Brain microvascular endothelial cell (primary cell): ENCODE data around the gene NPLOC4.

Experiments
- DNase-seq: peaks from one replicate; pipeline ENCODE4 v3.0.0-alpha.2; 2020
- H3K27ac ChIP-seq: fragments of 250-450 bp; sonication (Bioruptor Pico); 2 replicates; pipeline ENCODE4 v1.5.1; 2020; ENCODE audit warnings: mild to moderate bottlenecking, moderate library complexity
- H3K27me3 ChIP-seq: fragments of 250-450 bp; sonication (Bioruptor Pico); replicated peaks from 2 replicates; pipeline ENCODE4 v1.5.1; 2020; ENCODE audit warnings: mild to moderate bottlenecking
- H3K36me3 ChIP-seq: fragments of 250-450 bp; sonication (Bioruptor Pico); replicated peaks from 2 replicates; pipeline ENCODE4 v1.5.1; 2020; ENCODE audit warnings: mild to moderate bottlenecking
- H3K4me3 ChIP-seq: 2 replicates; pipeline ENCODE4 v1.5.1; 2011; ENCODE audit warnings: low read depth, mild to moderate bottlenecking, control low read depth, low read length, moderate library complexity
- in situ Hi-C: cut with HindIII; loops from 2 replicates; pipeline ENCODE4 v1.10.0; 2017; ENCODE audit warnings: low sequenced_read_pairs, low pct_ligation_motif_present
- TF ChIP-seq, protein P1 (sequence below): IDR thresholded peaks from 2 replicates; pipeline ENCODE4 v1.5.1; 2011; ENCODE audit warnings: low read depth, mild to moderate bottlenecking, moderate library complexity, low read length, control low read depth, inconsistent platforms; ENCODE audit errors: missing control alignments

NPLOC4 gene

DNA sequence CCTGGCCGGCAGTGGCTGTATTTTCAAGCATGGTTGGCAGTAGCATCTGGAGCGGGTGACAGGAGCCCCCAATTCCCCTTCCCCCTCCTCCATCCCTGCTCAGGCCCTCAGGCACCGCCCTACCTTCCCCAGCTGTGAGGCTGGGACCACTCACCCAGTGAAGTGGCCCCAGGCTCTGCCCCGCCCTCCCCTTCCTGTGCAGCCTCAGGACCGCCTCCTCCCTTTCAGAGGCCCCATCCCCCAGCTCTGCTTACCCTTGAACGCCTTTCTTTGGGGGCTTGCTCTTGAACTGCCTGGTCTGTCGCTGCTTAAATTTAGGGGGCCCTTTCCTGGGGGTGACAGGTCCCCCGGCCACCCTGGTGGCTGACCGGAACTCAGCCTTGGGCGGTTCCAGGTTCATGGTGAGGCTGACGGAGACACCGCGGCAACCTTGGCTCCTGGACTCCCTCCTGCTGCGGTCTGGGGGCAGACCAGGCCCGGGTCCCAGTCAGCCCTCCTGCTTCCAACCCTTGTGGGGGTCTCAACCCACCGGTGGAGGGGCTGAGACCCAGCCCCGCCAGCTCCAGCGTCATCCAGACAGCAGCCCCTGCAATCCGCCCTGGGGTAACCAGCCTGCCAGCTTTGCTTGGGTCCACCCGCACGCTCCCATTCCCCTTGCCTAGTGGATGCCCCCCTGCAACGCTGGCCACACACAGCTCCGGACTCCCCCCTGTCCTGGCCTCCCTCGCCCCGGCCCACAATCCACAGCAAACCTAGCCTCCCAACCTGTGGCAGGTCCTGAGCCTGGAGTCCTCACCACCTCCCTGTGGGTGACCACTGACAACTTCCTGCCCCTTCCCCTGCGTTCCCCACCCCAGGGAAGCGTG is 16.2 kb upstream of the NPLOC4 start:
- Histone ChIP-seq H3K4me3 (no peak overlapping the region), H3K27me3 (peaks cover 8% of the 10 kb centered on the region), H3K36me3 (no peaks in the 10 kb centered on the region), H3K27ac (no peak overlapping the region)
- DNase-seq, result no peak
- TF ChIP-seq, protein P1, sequence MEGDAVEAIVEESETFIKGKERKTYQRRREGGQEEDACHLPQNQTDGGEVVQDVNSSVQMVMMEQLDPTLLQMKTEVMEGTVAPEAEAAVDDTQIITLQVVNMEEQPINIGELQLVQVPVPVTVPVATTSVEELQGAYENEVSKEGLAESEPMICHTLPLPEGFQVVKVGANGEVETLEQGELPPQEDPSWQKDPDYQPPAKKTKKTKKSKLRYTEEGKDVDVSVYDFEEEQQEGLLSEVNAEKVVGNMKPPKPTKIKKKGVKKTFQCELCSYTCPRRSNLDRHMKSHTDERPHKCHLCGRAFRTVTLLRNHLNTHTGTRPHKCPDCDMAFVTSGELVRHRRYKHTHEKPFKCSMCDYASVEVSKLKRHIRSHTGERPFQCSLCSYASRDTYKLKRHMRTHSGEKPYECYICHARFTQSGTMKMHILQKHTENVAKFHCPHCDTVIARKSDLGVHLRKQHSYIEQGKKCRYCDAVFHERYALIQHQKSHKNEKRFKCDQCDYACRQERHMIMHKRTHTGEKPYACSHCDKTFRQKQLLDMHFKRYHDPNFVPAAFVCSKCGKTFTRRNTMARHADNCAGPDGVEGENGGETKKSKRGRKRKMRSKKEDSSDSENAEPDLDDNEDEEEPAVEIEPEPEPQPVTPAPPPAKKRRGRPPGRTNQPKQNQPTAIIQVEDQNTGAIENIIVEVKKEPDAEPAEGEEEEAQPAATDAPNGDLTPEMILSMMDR, result no peak
- in situ Hi-C loops, result no loop called here

DNA sequence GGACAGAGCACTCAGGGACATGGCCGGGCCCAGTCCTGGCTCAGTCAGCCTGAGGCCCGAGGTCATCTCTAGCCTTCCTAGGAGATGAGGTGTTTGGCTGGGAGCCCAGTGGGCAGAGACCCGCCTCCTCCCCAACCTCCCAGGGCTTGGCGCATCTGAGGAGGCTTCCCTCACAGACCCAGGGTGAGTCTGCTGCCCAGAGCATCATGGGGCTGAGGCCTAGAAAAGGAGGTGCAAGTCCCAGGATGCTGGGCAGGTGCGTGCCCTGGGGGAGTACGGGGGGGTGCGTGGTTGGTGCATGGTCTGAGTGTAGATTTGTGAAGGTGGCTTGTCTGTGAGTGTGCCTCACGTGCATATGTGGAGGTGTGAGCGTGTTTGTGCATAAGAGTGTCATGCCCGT is 14.8 kb upstream of the NPLOC4 start:
- peak; percentile 89 for DNase-seq
- Histone ChIP-seq H3K4me3 (no peak overlapping the region), H3K27ac (no peak overlapping the region), H3K36me3 (no peaks in the 10 kb centered on the region), H3K27me3 (peaks cover 20% of the 10 kb centered on the region)
- TF ChIP-seq, protein P1, result no peak
- in situ Hi-C loops, result no loop called here

DNA sequence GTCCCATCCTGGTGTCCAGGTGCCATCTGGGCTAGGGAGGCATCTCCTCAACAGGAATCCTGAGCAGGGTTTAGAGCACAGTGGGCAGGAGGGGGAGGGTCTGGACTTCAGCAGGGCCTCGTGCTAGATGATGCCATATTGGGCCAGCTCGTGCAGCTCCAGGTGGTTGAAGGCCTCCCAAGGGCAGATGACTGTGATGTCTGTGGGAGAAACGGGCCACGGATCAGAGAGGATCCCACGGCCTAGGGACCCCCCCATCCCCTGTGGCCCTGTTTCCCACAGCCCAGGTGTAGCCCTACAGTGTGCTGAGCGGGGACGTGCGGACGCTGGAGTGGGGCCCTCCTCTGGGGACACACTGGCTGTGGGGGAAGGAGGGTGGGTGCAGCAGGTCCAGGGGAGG is 14.0 kb upstream of the NPLOC4 start:
- Histone ChIP-seq H3K36me3 (no peaks in the 10 kb centered on the region), H3K27ac (no peak overlapping the region), H3K27me3 (peaks cover 20% of the 10 kb centered on the region), H3K4me3 (no peak overlapping the region)
- TF ChIP-seq, protein P1, result no peak
- no peak for DNase-seq
- in situ Hi-C loops, result no loop called here

DNA sequence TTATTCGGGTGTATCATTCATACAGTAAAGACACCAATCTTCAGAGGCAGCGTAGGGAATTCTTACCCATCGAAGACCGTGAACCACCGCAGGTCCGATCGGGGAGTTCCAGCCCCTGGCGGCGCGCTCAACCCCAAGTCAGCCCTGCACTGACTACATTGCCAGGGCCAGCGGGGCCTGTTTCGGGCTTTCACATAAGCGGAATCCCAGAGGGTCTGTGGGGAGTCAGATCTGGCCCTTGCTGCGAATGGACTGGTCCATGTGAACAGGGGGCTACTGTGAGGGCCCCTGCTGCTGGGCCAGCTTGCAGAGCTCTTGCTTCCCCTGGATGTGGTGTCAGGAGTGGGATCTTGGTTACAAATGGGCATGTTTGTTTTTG is 11.8 kb upstream of the NPLOC4 start:
- no peak for DNase-seq
- in situ Hi-C loops, result no loop called here
- no peak overlapping the region for H3K27ac ChIP-seq
- no peaks in the 10 kb centered on the region for H3K36me3 ChIP-seq
- H3K27me3 ChIP-seq, result peaks cover 20% of the 10 kb centered on the region
- TF ChIP-seq, protein P1, result no peak
- no peak overlapping the region for H3K4me3 ChIP-seq

DNA sequence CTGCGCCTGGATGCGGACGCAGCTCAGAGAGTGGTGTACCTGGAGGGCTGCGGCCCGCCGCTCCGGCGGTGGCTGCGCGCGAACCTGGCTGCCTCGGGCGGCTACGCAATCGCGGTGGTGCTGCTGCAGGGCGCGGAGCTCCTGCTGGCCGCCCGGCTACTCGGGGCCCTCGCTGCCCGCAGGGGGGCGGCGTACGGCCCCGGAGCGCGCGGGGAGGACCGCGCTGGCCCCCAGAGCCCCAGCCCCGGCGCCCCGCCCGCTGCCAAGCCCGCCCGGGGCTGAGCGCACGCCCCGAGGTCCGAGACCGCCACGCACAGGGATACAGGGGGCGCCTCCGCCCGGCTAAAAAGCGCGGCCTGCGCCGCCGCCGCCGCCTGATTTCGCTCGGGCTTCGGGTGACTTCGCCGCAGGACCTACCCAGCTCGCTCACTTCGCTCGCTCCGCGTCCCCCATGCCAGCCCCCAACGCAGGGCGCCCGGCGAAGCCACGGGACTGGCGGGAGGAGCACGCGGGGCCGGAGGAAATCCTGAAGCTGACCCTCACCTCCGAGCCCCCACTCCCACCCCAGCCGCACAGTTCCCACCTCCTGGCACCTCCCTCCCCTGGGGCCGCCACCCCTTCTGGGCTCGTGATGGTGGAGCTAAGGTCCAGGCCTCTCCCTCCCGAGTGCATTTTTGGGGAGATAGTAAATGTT is 11.2 kb upstream of the NPLOC4 start:
- no peak overlapping the region for H3K4me3 ChIP-seq
- H3K27ac ChIP-seq, result no peak overlapping the region
- TF ChIP-seq, protein P1, result no peak
- peaks cover 20% of the 10 kb centered on the region for H3K27me3 ChIP-seq
- H3K36me3 ChIP-seq, result no peaks in the 10 kb centered on the region
- DNase-seq, result no peak
- in situ Hi-C loops, result no loop called here
